Spleen (tissue), 11 donors: ENCODE data around the gene NTRK2. TPM values are rescaled to one million over a fixed set of nuclear protein-coding genes. Genes with fewer than 3 reads are reported as not detected.

Source experiments
- DNase-seq: peaks from one replicate; pipeline ENCODE4 v3.0.0-alpha.2; 2020
- H3K27ac ChIP-seq, 8 donors: fragments of 200-600 bp; sonication (generic) in 7 of 8; 1 replicate in 4 of 8; 2 replicates in 4 of 8; pipeline versions ENCODE4 v1.5.0 to v1.8.0; 2016 to 2021; ENCODE audit warnings: inconsistent platforms in 4 of 8, mild to moderate bottlenecking in 4 of 8, moderate library complexity in 1 of 8
- H3K27me3 ChIP-seq, 7 donors: fragments of 200-600 bp; sonication (generic) in 6 of 7; replicated peaks in 1 of 7; 1 replicate in 4 of 7; 2 replicates in 3 of 7; pipeline versions ENCODE4 v1.5.0 to v1.8.0; 2016 to 2021; ENCODE audit warnings: inconsistent platforms in 3 of 7, mild to moderate bottlenecking in 1 of 7
- H3K36me3 ChIP-seq, 6 donors: fragments of 200-600 bp; sonication (generic) in 5 of 6; 1 replicate in 4 of 6; 2 replicates in 2 of 6; pipeline versions ENCODE4 v1.5.0 to v1.8.0; 2016 to 2021; ENCODE audit warnings: inconsistent platforms in 2 of 6
- H3K4me1 ChIP-seq, 6 donors: fragments of 200-600 bp; sonication (generic) in 5 of 6; 1 replicate in 3 of 6; 2 replicates in 3 of 6; pipeline versions ENCODE4 v1.5.0 to v1.8.0; 2016 to 2021; ENCODE audit warnings: inconsistent platforms in 3 of 6
- H3K4me3 ChIP-seq, 8 donors: fragments of 200-600 bp; sonication (generic) in 7 of 8; 1 replicate in 4 of 8; 2 replicates in 4 of 8; pipeline versions ENCODE4 v1.5.0 to v1.8.0; 2016 to 2021; ENCODE audit warnings: inconsistent platforms in 4 of 8, mild to moderate bottlenecking in 4 of 8, moderate library complexity in 2 of 8
- H3K9me3 ChIP-seq, 8 donors: fragments of 200-600 bp; sonication (generic) in 7 of 8; 1 replicate in 4 of 8; 2 replicates in 4 of 8; pipeline versions ENCODE4 v1.5.0 to v1.8.0; 2016 to 2021; ENCODE audit warnings: inconsistent platforms in 4 of 8
- CTCF ChIP-seq, 11 experiments: fragments of 200-600 bp in 7 of 11; fragments of 450-650 bp in 4 of 11; sonication (generic) in 4 of 11; IDR thresholded peaks in 8 of 11; conservative IDR thresholded peaks in 3 of 11; 1 replicate in 7 of 11; 2 replicates in 4 of 11; pipeline versions ENCODE4 v1.4.0 to v1.8.0; 2016 to 2021; ENCODE audit warnings: antibody characterized with exemption in 11 of 11, inconsistent platforms in 4 of 11, mild to moderate bottlenecking in 1 of 11
- POLR2A ChIP-seq, 3 donors: fragments of 450-650 bp; IDR thresholded peaks; one replicate each; pipeline ENCODE4 v1.5.1; 2017; ENCODE audit warnings: antibody characterized with exemption in 3 of 3, mild to moderate bottlenecking in 1 of 3
- POLR2AphosphoS5 ChIP-seq, 3 donors: sonication (generic); formaldehyde crosslinking; IDR thresholded peaks; one replicate each; pipeline ENCODE4 v1.5.1; 2017; ENCODE audit warnings: antibody characterized with exemption in 3 of 3
- WGBS, 5 donors: extraction: QIAGEN DNeasy Blood & Tissue Kit in 3 of 5; methylation state at CpG; one replicate each; pipeline versions ENCODE4 v1.1.5 to v1.1.7; 2013 to 2018; 5-methylcytosine and 5-hydroxymethylcytosine counted together
- intact Hi-C: fragments of 100-400 bp; cut with DNase I; formaldehyde crosslinking; loops from one replicate; pipeline ENCODE4 v1.15.0; 2023; ENCODE audit warnings: low total_unique reads
- polyA plus RNA-seq, 3 donors: library from polyadenylated mRNA; stranded (reverse); fragments of 200-250 nt; gene quantifications; one replicate each; pipeline ENCODE4 v1.2.1, GENCODE V29; 2013
- total RNA-seq, 7 donors: library from RNA; depleted of rRNA in 3 of 7; stranded (reverse); fragments of >200 nt in 3 of 7; fragmentation: NEBNext Ultra II Directional in 4 of 7; extraction: Animal tissue kit (Norgen Biotek cat#: 25700) in 4 of 7; gene quantifications; one replicate each; pipeline versions ENCODE4 v1.1.0 to v1.2.1, GENCODE V29; 2016 to 2021
- donor health status: healthy with polysubstance abuse.
- donor health status: DM: no; HTN: no; CAD: no; lungs with moderate emphysema.
- donor health status: DM: no; HTN: no; CAD: no.
- donor health status: Bipolar disorder and iron deficiency.
- donor health status: healthy.
- donor health status: DM: no; HTN: no; CAD: no.
- donor health status: DM: yes; HTN: yes; CAD: no.

Gene NTRK2
- total and polyA plus RNA-seq, 10 donors = 0.63 to 22.7 (median 8.9) TPM

GRCh38 chr9:84860249-84861115 lies 191.0 kb downstream of the NTRK2 start:
- Histone ChIP-seq H3K4me3 (no peak overlapping the region), H3K4me1 (no peaks in the 10 kb centered on the region), H3K9me3 (no peaks in the 10 kb centered on the region), H3K27me3 (no peaks in the 10 kb centered on the region), H3K36me3 (no peaks in the 10 kb centered on the region), H3K27ac (no peak overlapping the region)
- TF ChIP-seq CTCF (IDR thresholded peaks at IDR 0.05 in 8 of 11, conservative IDR thresholded peaks at IDR 0.05 in 3 of 11) (no peak), POLR2AphosphoS5 (IDR thresholded peaks at IDR 0.05) (no peak), POLR2A (IDR thresholded peaks at IDR 0.05) (no peak)
- 69 to 77% (median 76%) methylated on average over 12 of the region's 12 CpGs for WGBS, 5 donors
- no peak for DNase-seq
- intact Hi-C loops = no loop called here

GRCh38 chr9:84861455-84861854 lies 191.9 kb downstream of the NTRK2 start:
- no peaks in the 10 kb centered on the region for H3K9me3 ChIP-seq
- H3K36me3 ChIP-seq = no peaks in the 10 kb centered on the region
- no peak for TF ChIP-seq POLR2AphosphoS5 (IDR thresholded peaks at IDR 0.05)
- TF ChIP-seq CTCF (IDR thresholded peaks at IDR 0.05 in 8 of 11, conservative IDR thresholded peaks at IDR 0.05 in 3 of 11) = no peak
- no peak for TF ChIP-seq POLR2A (IDR thresholded peaks at IDR 0.05)
- H3K27me3 ChIP-seq = no peaks in the 10 kb centered on the region
- no peak for DNase-seq
- no peak overlapping the region for H3K4me3 ChIP-seq
- no peaks in the 10 kb centered on the region for H3K4me1 ChIP-seq
- 80 to 97% (median 91%) methylated on average over 4 of the region's 4 CpGs for WGBS, 5 donors
- intact Hi-C loops = no loop called here
- no peak overlapping the region for H3K27ac ChIP-seq

- Histone ChIP-seq H3K4me1 (no peaks in the 10 kb centered on the region), H3K27me3 (no peaks in the 10 kb centered on the region), H3K27ac (no peak overlapping the region), H3K4me3 (no peak overlapping the region), H3K9me3 (no peaks in the 10 kb centered on the region), H3K36me3 (no peaks in the 10 kb centered on the region)
- no peak for TF ChIP-seq POLR2A (IDR thresholded peaks at IDR 0.05)
- no peak for TF ChIP-seq POLR2AphosphoS5 (IDR thresholded peaks at IDR 0.05)
- TF ChIP-seq CTCF (IDR thresholded peaks at IDR 0.05 in 8 of 11, conservative IDR thresholded peaks at IDR 0.05 in 3 of 11) = no peak
- no peak for DNase-seq
- 83 to 95% (median 89%) methylated on average over 7 of the region's 7 CpGs for WGBS, 5 donors
- intact Hi-C loops = no loop called here
Measured at GRCh38 chr9:84862308-84862707, 192.8 kb downstream of the NTRK2 start.

DNA sequence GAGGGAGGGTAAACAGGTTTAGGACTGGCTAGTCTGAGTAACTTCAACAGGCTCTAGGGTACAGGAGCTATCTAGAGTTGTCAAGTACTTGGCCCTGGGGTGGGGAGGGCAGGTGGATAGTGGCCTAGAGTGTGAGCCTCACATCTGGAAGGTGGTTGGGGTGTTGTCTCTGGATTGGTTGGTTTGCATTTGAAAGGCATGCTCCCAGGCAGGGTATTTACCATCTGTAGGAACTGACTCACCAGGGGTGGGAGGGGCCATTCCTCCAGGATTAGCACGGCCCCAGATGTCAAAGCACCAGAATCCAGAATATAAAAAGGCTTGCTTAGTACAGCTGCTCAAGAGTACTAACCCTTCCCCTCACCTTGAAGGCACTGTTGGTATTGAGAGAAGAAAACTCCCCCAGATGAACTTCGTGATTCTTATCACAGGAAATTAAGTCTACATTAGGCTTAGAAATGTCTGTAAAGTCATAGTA lies 193.3 kb downstream of the NTRK2 start:
- H3K36me3 ChIP-seq = no peaks in the 10 kb centered on the region
- no peaks in the 10 kb centered on the region for H3K4me1 ChIP-seq
- no peaks in the 10 kb centered on the region for H3K9me3 ChIP-seq
- WGBS, 5 donors = 4 to 30% (median 8%) methylated on average over 2 of the region's 2 CpGs
- TF ChIP-seq POLR2AphosphoS5 (IDR thresholded peaks at IDR 0.05) (no peak), POLR2A (IDR thresholded peaks at IDR 0.05) (no peak), CTCF (IDR thresholded peaks at IDR 0.05 in 8 of 11, conservative IDR thresholded peaks at IDR 0.05 in 3 of 11) (no peak)
- no peak for DNase-seq
- H3K4me3 ChIP-seq = no peak overlapping the region
- no peak overlapping the region for H3K27ac ChIP-seq
- H3K27me3 ChIP-seq = no peaks in the 10 kb centered on the region
- intact Hi-C loops = no loop called here
